Fibroblast of lung (primary cell): ENCODE results near the gene PTPMT1. TPM values are rescaled to one million over a fixed set of nuclear protein-coding genes. Genes with fewer than 3 reads are reported as not detected.

ENCODE experiments used
- DNase-seq, 2 donors: peaks; one replicate each; pipeline versions ENCODE4 v3.0.0 to v3.0.0-alpha.2; 2010; ENCODE audit warnings: low read depth in 2 of 2
- H2AFZ ChIP-seq: 2 replicates; pipeline ENCODE4 v1.5.1; 2012; ENCODE audit warnings: low read length, control low read depth, inconsistent platforms
- H3K27ac ChIP-seq: 2 replicates; pipeline ENCODE4 v1.5.1; 2011; ENCODE audit warnings: low read length, control low read depth; ENCODE audit not compliant: insufficient read depth
- H3K27me3 ChIP-seq: 2 replicates; pipeline ENCODE4 v1.5.1; 2011; ENCODE audit warnings: mild to moderate bottlenecking, low read length; ENCODE audit not compliant: control insufficient read depth, insufficient read depth
- H3K36me3 ChIP-seq: 2 replicates; pipeline ENCODE4 v1.5.1; 2011; ENCODE audit warnings: low read length; ENCODE audit not compliant: control insufficient read depth, insufficient read depth
- H3K4me1 ChIP-seq: 2 replicates; pipeline ENCODE4 v1.5.1; 2011; ENCODE audit warnings: low read length; ENCODE audit not compliant: control insufficient read depth, insufficient read depth; ENCODE audit errors: extremely low read depth
- H3K4me2 ChIP-seq: 2 replicates; pipeline ENCODE4 v1.5.1; 2011; ENCODE audit warnings: low read length, control low read depth; ENCODE audit not compliant: insufficient read depth; ENCODE audit errors: extremely low read depth
- H3K4me3 ChIP-seq, 4 experiments: fragments of 200-600 bp in 1 of 4; sonication (generic) in 1 of 4; replicated peaks in 1 of 4; 2 replicates each; pipeline ENCODE4 v1.5.1; 2011 to 2016; ENCODE audit warnings: low read length in 4 of 4, low read depth in 3 of 4, mild to moderate bottlenecking in 3 of 4, control low read depth in 2 of 4, inconsistent platforms in 1 of 4, mixed read lengths in 1 of 4; ENCODE audit not compliant: insufficient read depth in 1 of 4; ENCODE audit errors: control extremely low read depth in 1 of 4
- H3K79me2 ChIP-seq: 2 replicates; pipeline ENCODE4 v1.5.1; 2012; ENCODE audit warnings: mild to moderate bottlenecking, low read length, inconsistent platforms; ENCODE audit not compliant: control insufficient read depth, insufficient read depth
- H3K9ac ChIP-seq: 2 replicates; pipeline ENCODE4 v1.5.1; 2011; ENCODE audit warnings: mild to moderate bottlenecking, low read length, control low read depth; ENCODE audit not compliant: insufficient read depth
- H3K9me3 ChIP-seq: 2 replicates; pipeline ENCODE4 v1.5.1; 2012; ENCODE audit warnings: low read depth, low read length; ENCODE audit not compliant: control insufficient read depth, insufficient read depth
- H4K20me1 ChIP-seq: 2 replicates; pipeline ENCODE4 v1.5.1; 2011; ENCODE audit warnings: low read length; ENCODE audit not compliant: control insufficient read depth, insufficient read depth; ENCODE audit errors: extremely low read depth
- EZH2 ChIP-seq: IDR thresholded peaks from 2 replicates; pipeline ENCODE4 v1.5.1; 2012; ENCODE audit warnings: low read length, control low read depth, mild to moderate bottlenecking; ENCODE audit errors: missing control alignments
- polyA plus RNA-seq, 2 donors: library from polyadenylated mRNA; depleted of rRNA in 1 of 2; stranded (reverse) in 1 of 2; unstranded in 1 of 2; fragments of >200 nt; gene quantifications; 2 replicates each; pipeline ENCODE4 v1.2.1, GENCODE V29; 2011 to 2012; ENCODE audit warnings: missing spikeins in 1 of 2
- total RNA-seq: library from RNA; depleted of rRNA; stranded (reverse); fragments of >200 nt; gene quantifications from 2 replicates; pipeline ENCODE4 v1.2.1, GENCODE V29; 2014
- TF ChIP-seq, protein P1 (sequence below), 2 donors: IDR thresholded peaks in 1 of 2; conservative IDR thresholded peaks in 1 of 2; 1 replicate in 1 of 2; 2 replicates in 1 of 2; pipeline ENCODE4 v1.5.1; 2011 to 2012; ENCODE audit warnings: low read length in 2 of 2, control low read depth in 1 of 2, inconsistent platforms in 1 of 2, low read depth in 1 of 2, mild to moderate bottlenecking in 1 of 2

The PTPMT1 gene
- total and polyA plus RNA-seq, 2 donors (not counting 1 experiment from before 2014, with no cell fraction given): 55.4 to 84.9 TPM

DNA sequence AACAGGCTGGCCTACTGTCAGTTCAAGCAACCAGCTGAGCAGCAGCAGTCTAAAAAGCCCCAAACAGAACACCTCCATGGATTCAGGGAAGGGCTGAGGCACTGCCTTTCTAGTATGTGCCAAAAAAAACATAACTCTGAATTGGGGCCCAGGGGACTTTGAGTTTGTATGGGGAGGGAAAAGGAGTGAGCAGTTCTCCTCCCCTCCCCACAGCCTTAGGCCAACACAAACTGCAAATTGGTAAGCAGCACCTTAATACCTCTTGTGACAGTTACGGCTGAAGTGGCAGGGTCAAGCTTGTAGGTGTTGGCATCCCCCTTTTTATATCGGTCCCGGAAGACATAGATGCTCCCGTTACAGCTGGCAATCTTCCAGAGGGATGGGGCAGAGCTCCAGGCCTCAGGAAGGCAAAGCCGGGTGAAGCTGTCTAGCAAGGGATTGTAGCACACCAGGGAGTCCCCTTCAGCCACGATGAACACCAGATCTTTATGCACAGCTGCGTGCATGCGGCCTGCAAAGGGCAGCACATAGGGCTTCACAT lies 7.4 kb downstream of the PTPMT1 start:
- H3K79me2 ChIP-seq: peaks cover 22% of the 10 kb centered on the region
- H3K4me3 ChIP-seq: no peak overlapping the region
- peaks cover 16% of the 10 kb centered on the region for H3K36me3 ChIP-seq
- no peaks in the 10 kb centered on the region for H3K27me3 ChIP-seq
- no peak for DNase-seq
- H3K9me3 ChIP-seq: no peaks in the 10 kb centered on the region
- no peaks in the 10 kb centered on the region for H4K20me1 ChIP-seq
- no peak overlapping the region for H2AFZ ChIP-seq
- H3K4me2 ChIP-seq: peak overlapping the region; percentile 35
- peak overlapping the region; percentile 43 for H3K27ac ChIP-seq
- TF ChIP-seq EZH2: no peak
- TF ChIP-seq, protein P1, sequence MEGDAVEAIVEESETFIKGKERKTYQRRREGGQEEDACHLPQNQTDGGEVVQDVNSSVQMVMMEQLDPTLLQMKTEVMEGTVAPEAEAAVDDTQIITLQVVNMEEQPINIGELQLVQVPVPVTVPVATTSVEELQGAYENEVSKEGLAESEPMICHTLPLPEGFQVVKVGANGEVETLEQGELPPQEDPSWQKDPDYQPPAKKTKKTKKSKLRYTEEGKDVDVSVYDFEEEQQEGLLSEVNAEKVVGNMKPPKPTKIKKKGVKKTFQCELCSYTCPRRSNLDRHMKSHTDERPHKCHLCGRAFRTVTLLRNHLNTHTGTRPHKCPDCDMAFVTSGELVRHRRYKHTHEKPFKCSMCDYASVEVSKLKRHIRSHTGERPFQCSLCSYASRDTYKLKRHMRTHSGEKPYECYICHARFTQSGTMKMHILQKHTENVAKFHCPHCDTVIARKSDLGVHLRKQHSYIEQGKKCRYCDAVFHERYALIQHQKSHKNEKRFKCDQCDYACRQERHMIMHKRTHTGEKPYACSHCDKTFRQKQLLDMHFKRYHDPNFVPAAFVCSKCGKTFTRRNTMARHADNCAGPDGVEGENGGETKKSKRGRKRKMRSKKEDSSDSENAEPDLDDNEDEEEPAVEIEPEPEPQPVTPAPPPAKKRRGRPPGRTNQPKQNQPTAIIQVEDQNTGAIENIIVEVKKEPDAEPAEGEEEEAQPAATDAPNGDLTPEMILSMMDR (conservative IDR thresholded peaks at IDR 0.05 in 1 of 2, IDR thresholded peaks at IDR 0.05 in 1 of 2; ENCODE audit: low read depth in 1 of 2, low read length in 2 of 2): no peak
- no peak overlapping the region for H3K9ac ChIP-seq
- peaks cover 21% of the 10 kb centered on the region for H3K4me1 ChIP-seq

DNA sequence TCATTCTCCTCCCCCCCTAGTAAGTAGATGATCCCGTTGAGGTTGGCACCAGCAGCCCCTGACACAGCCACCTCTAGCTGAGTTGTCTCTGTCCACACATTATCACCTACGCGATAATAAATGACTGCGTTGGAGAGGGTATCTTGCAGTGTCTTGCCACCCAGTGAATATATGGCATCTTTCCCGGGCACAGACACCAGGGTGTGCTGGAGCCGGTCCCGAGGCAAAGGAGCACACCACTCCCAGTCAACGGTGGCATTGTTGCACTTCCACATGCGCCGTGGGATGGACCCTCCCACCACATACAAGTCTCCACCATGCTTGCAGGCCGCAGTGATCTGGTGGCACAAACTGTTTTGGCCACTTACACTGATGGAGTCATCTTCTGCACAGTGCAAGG lies 7.9 kb downstream of the PTPMT1 start:
- DNase-seq: no peak

DNA sequence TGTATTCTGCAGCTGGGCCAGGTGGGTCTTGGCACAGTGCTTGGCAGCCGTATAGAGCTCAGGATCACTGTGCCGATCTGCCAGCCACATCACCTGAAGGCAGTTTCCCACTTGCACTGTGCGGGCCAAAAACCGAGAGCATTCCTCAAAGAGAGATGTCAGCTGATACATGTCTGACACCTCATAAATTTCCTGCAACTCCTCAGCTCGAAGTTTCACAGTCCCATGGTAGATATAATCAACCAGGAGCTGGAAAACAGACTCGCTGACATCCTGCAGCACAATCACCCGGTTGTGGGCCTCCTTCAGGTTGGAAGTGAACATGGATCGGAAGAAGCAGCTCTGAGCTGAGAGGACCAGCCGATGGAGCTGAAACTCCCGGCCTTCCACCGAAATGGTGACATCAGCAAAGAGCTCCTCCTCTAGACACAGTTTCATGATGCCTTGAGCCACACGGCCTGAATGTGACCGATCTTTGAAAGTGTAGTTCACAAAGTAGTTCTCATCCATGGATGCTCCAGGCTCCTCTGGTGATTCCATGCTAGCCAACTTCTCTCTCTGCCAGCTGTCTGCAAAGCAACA lies 12.2 kb downstream of the PTPMT1 start:
- Histone ChIP-seq H3K9me3 (no peaks in the 10 kb centered on the region), H3K36me3 (peaks cover 19% of the 10 kb centered on the region), H3K4me2 (peak overlapping the region; percentile 91), H3K4me1 (peaks cover 18% of the 10 kb centered on the region), H3K4me3 (peak overlapping the region; percentile 96 to 100 (median 99)), H3K27ac (peak overlapping the region; percentile 93), H3K9ac (no peak overlapping the region), H4K20me1 (no peaks in the 10 kb centered on the region), H2AFZ (no peak overlapping the region), H3K79me2 (peaks cover 43% of the 10 kb centered on the region), H3K27me3 (no peaks in the 10 kb centered on the region)
- TF ChIP-seq, protein P1 (conservative IDR thresholded peaks at IDR 0.05 in 1 of 2, IDR thresholded peaks at IDR 0.05 in 1 of 2; ENCODE audit: low read depth in 1 of 2, low read length in 2 of 2): no peak
- TF ChIP-seq EZH2: no peak
- DNase-seq: no peak

More for the DNA sequence above, 7.9 kb downstream of the PTPMT1 start:
- Histone ChIP-seq H3K9me3 (no peaks in the 10 kb centered on the region), H4K20me1 (no peaks in the 10 kb centered on the region), H3K27ac (no peak overlapping the region), H3K9ac (no peak overlapping the region), H3K4me3 (no peak overlapping the region), H3K36me3 (peaks cover 16% of the 10 kb centered on the region), H2AFZ (no peak overlapping the region), H3K79me2 (peaks cover 26% of the 10 kb centered on the region), H3K27me3 (no peaks in the 10 kb centered on the region), H3K4me1 (peaks cover 24% of the 10 kb centered on the region), H3K4me2 (no peak overlapping the region)
- TF ChIP-seq EZH2: no peak
- TF ChIP-seq, protein P1 (conservative IDR thresholded peaks at IDR 0.05 in 1 of 2, IDR thresholded peaks at IDR 0.05 in 1 of 2; ENCODE audit: low read depth in 1 of 2, low read length in 2 of 2): no peak
